Activated naive CD8-positive, alpha-beta T cell treated with anti-CD3 and anti-CD28 coated beads, Interleukin-2, amount 10 ng/mL, durations not matched to agents 7 days and 5 days (primary cell): ENCODE measurements around the gene ARHGEF3. TPM values are rescaled to one million over a fixed set of nuclear protein-coding genes. Genes with fewer than 3 reads are reported as not detected.

Source experiments
- ATAC-seq: fragments of 150-1000 bp; cut with Tn5 transposase; one replicate; pipeline ENCODE4 v1.10.0; 2021; ENCODE audit warnings: low read depth, moderate library complexity
- POLR2A ChIA-PET: fragments of 350-600 bp; sonication (Branson Sonifier 250); formaldehyde crosslinking; loops from one replicate; lab custom pipeline; 2021; ENCODE audit warnings: antibody characterized with exemption; lab: Charles Lee
- DNase-seq: peaks from one replicate; pipeline ENCODE4 v3.0.0; 2021
- H3K27ac Mint-ChIP-seq: one replicate; pipeline ENCODE4 v1.8.0; 2022; ENCODE audit warnings: mild to moderate bottlenecking, mixed read lengths
- H3K27me3 Mint-ChIP-seq: one replicate; pipeline ENCODE4 v1.8.0; 2022; ENCODE audit warnings: mild to moderate bottlenecking, moderate library complexity, mixed read lengths
- H3K36me3 Mint-ChIP-seq: one replicate; pipeline ENCODE4 v1.8.0; 2021; ENCODE audit warnings: mild to moderate bottlenecking, mixed read lengths
- H3K4me1 Mint-ChIP-seq: one replicate; pipeline ENCODE4 v1.8.0; 2021; ENCODE audit warnings: mixed read lengths
- H3K4me3 Mint-ChIP-seq: one replicate; pipeline ENCODE4 v1.8.0; 2022; ENCODE audit warnings: mild to moderate bottlenecking, moderate library complexity, mixed read lengths
- H3K9me3 Mint-ChIP-seq: one replicate; pipeline ENCODE4 v1.8.0; 2021; ENCODE audit warnings: mixed read lengths
- total RNA-seq, 2 experiments: library from RNA; stranded (reverse); gene quantifications; one replicate each; pipeline ENCODE4 v1.2.3, GENCODE V29; 2021

ARHGEF3 gene
- total RNA-seq, 2 experiments from 2014 or later: 130 TPM

DNA sequence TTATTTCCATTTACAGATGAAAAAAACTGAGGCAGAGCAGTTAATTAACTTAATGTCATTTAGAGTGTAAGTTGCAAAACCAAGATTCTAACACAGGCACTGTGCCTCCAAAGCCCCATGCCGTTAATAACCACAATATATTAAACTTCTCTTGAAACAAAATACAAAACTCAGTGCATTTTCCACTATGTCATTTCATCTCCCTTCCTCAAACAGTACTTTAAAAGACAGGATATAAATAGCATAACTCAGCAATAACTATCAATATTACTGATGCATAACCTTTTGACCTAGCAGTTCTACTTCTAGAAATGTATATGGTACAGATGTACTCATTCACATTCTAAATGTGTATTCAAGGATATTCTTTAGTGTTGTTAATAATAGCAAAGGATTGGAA lies 113.6 kb downstream of the ARHGEF3 start:
- DNase-seq (no peak), ATAC-seq (no peak)
- H3K9me3 Mint-ChIP-seq: no peaks in the 10 kb centered on the region
- no peak overlapping the region for H3K27ac Mint-ChIP-seq
- H3K36me3 Mint-ChIP-seq: peaks cover 13% of the 10 kb centered on the region
- POLR2A ChIA-PET: no interaction called here
- H3K4me3 Mint-ChIP-seq: no peak overlapping the region
- peaks cover 9% of the 10 kb centered on the region for H3K4me1 Mint-ChIP-seq
- no peaks in the 10 kb centered on the region for H3K27me3 Mint-ChIP-seq

GRCh38 chr3:56684029-56684428 lies 117.7 kb downstream of the ARHGEF3 start:
- Mint-ChIP-seq H3K4me3 (no peak overlapping the region), H3K36me3 (peaks cover 33% of the 10 kb centered on the region), H3K27ac (peak overlapping the region; percentile 75), H3K27me3 (no peaks in the 10 kb centered on the region), H3K4me1 (peaks cover 25% of the 10 kb centered on the region), H3K9me3 (no peaks in the 10 kb centered on the region)
- POLR2A ChIA-PET: interaction anchor here (4.4 kb wide), 1 partner anchor 9 kb away, joined by 80 read pairs; no protein-coding TSS in a partner anchor
- DNase-seq (no peak), ATAC-seq (no peak)

DNA sequence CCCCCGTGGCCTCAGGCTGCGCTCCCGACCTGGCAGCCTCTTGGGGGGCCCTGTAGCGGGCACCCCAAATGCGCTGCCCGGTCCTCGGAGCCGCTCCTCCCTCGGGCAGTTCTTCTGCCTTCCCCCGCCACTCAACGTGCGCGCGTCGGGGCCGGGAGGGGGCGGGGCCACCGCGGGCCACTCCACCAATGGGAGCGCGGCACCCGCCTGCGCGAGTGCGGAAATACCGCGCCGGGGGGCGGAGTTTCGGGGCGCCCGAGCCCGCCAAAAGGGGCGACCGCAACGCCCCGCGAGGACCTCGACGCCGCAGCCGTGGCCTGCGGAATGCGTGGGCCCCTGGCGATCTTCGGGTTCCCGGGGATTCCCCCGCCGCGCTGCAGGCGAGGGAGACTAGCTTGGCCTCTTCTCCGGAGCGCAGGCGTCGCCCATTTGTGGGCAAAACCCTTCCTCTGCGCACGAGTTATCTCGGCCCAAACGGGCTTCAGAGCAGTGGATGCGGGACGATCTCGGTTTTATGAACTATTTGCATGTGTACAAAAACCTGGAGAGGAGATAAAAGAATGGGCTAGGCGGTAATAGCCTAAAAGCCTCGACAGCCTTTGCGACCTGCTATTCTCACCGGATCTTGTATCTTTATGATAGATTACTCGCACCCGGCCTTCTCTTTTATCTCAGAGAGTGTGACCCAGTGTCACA lies 118.5 kb downstream of the ARHGEF3 start, which contains the start of gene TASOR:
Gene TASOR (minus strand): TSS at position 144 of the 696 bp plus-strand sequence. CDS start 259 bp downstream, outside the sequence.
- ATAC-seq (peak; percentile 83), DNase-seq (peak; percentile 93)
- Mint-ChIP-seq H3K27ac (peak within 1 kb of the TSS; percentile 99), H3K36me3 (peaks cover 39% of the 10 kb centered on the region), H3K27me3 (no peaks in the 10 kb centered on the region), H3K9me3 (peaks cover 2% of the 10 kb centered on the region), H3K4me3 (peak within 1 kb of the TSS; percentile 98), H3K4me1 (peaks cover 29% of the 10 kb centered on the region)
- POLR2A ChIA-PET: interaction anchor here (0.7 to 4.4 kb wide), 15 partner anchors 10 to 239 kb away, joined by 3 to 80 read pairs (median 7); partner anchors contain the start of genes ARHGEF3 and CCDC66

GRCh38 chr3:56682462-56683121 lies 119.2 kb downstream of the ARHGEF3 start:
- Mint-ChIP-seq H3K27ac (peak overlapping the region; percentile 99), H3K9me3 (peaks cover 2% of the 10 kb centered on the region), H3K4me1 (peaks cover 32% of the 10 kb centered on the region), H3K4me3 (peak overlapping the region; percentile 98), H3K27me3 (no peaks in the 10 kb centered on the region), H3K36me3 (peaks cover 44% of the 10 kb centered on the region)
- ATAC-seq (peak; percentile 76), DNase-seq (peak; percentile 86)
- POLR2A ChIA-PET: interaction anchor here (0.6 to 4.4 kb wide), 20 partner anchors 9 to 546 kb away, joined by 3 to 80 read pairs (median 5); partner anchors contain the start of genes APPL1, ARHGEF3 and CCDC66

DNA sequence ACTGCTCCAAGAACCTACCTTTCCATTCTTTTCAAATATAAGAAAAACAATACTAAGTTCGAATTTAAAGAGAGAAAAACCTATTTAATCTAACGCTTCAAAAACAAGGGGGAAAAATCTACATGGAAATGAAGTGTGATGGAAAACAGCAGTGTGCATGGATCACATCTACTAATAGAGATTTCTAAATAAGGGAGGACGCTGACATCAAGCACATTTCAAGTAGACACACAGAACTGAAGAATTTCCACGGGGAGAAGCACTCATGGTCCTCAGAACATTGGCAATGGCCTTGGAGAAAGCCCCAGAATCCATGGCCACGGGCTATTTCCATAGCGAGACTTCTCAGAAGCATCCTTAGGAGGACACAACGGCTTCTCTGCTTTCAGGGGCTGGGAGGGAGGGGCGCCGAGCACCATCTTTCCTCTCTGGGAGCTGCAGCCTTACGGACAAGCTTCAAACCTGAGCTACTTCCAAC lies 119.7 kb downstream of the ARHGEF3 start:
- POLR2A ChIA-PET: interaction anchor here (0.6 to 4.4 kb wide), 17 partner anchors 8 to 546 kb away, joined by 3 to 80 read pairs (median 5); partner anchors contain the start of genes APPL1, ARHGEF3 and CCDC66
- Mint-ChIP-seq H3K27ac (peak overlapping the region; percentile 99), H3K4me1 (peaks cover 37% of the 10 kb centered on the region)

DNA sequence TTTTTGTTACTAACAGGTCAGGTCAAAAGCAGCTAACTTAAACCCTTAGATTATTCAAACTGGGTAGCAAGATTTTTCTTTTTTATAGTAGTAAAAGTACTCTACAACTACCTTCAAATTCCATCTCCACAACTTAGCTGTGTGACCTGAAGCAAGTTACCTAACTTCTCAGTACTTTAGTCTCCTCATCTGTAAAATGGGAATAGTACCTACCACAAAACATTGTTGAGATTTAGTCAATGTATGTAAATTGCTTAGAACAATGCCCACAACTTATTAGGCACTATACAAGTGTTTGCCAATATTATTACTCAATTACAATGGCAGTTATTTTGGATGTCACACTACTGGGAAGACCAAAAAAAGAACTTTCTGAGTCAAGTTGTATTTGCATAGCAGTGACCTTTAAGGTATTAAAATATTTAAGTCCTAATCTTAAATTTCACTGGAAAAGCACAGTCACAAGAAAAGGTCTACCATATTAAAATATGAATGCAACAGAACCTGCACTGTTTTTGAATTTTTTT lies 121.6 kb downstream of the ARHGEF3 start:
- POLR2A ChIA-PET: interaction anchor here (0.7 to 1.2 kb wide), 3 partner anchors 12 to 119 kb away, joined by 4 read pairs; no protein-coding TSS in a partner anchor
- DNase-seq: no peak
- Mint-ChIP-seq H3K27ac (no peak overlapping the region), H3K27me3 (no peaks in the 10 kb centered on the region), H3K4me3 (peak overlapping the region; percentile 16), H3K36me3 (peaks cover 57% of the 10 kb centered on the region), H3K9me3 (peaks cover 2% of the 10 kb centered on the region), H3K4me1 (peaks cover 37% of the 10 kb centered on the region)
- no peak for ATAC-seq

More for the DNA sequence above, 119.7 kb downstream of the ARHGEF3 start:
- ATAC-seq (no peak), DNase-seq (no peak)
- Mint-ChIP-seq H3K27me3 (no peaks in the 10 kb centered on the region), H3K9me3 (peaks cover 2% of the 10 kb centered on the region), H3K4me3 (peak overlapping the region; percentile 98), H3K36me3 (peaks cover 46% of the 10 kb centered on the region)

Other genes with a start within 250 kb of the ARHGEF3 start
- gene CCDC66, start 244.8 kb downstream of the ARHGEF3 start, total RNA-seq: 10 to 100 TPM; 55.3 to 58.9 TPM
- 10 to 100 TPM; 79.1 to 87.1 TPM for gene TASOR, start 118.7 kb downstream of the ARHGEF3 start, total RNA-seq